Measurements from ENCODE around the gene GRAP.
"Not testable (repeated sequence)": the region's sequence is repeated elsewhere in the genome, so short reads cannot be mapped to it uniquely, and the experiment has no call there.

DNA sequence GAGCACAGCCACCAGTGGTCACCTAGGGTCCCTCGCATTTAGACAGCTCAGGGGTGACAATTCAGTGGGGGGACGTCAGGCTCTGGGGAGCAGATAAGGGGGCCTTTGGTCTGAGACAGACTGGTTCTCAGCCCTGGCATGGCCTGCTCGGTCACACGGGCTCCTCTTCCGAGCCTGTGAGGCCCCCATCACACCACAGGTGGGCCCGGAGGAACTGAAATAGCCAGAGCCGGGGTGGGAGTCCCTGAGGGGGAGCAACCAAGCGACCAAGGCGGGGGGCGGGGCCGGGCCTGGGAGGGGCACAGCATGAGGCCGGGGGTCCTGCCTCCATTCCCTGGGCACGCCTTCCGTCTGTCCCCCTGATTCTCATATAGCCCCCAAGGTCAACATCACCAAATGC is 4.4 kb downstream of the GRAP start:
- TF ChIP-seq, protein P1, sequence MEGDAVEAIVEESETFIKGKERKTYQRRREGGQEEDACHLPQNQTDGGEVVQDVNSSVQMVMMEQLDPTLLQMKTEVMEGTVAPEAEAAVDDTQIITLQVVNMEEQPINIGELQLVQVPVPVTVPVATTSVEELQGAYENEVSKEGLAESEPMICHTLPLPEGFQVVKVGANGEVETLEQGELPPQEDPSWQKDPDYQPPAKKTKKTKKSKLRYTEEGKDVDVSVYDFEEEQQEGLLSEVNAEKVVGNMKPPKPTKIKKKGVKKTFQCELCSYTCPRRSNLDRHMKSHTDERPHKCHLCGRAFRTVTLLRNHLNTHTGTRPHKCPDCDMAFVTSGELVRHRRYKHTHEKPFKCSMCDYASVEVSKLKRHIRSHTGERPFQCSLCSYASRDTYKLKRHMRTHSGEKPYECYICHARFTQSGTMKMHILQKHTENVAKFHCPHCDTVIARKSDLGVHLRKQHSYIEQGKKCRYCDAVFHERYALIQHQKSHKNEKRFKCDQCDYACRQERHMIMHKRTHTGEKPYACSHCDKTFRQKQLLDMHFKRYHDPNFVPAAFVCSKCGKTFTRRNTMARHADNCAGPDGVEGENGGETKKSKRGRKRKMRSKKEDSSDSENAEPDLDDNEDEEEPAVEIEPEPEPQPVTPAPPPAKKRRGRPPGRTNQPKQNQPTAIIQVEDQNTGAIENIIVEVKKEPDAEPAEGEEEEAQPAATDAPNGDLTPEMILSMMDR (IDR thresholded peaks at IDR 0.05; ENCODE audit: borderline replicate concordance, extremely low read depth, low read length, poor library complexity, severe bottlenecking), result not testable (repeated sequence)
- TF ChIP-seq EZH2 (IDR thresholded peaks at IDR 0.05; ENCODE audit: borderline replicate concordance, low read depth, low read length, severe bottlenecking), result not testable (repeated sequence)

All from DND-41 (cell line).